ENCODE results near the gene SEBOX. TPM values are rescaled to one million over a fixed set of nuclear protein-coding genes. Genes with fewer than 3 reads are reported as not detected.

SEBOX gene
- total and polyA plus RNA-seq, 2 of the 8 experiments (the other 6 are each of a cell fraction or from before 2014, with no cell fraction given) = not detected

GRCh38 chr17:28388106-28388505 lies 23.1 kb upstream of the SEBOX start:
- FAIRE-seq = no peak
- 0 out of 8 replicates have a peak, but pooled peaks cover 0 to 3% (median 0%) of the 10 kb centered on the region in 4 experiments for H3K36me3 ChIP-seq (ENCODE audit: control insufficient read depth in 2 of 4, insufficient read depth in 4 of 4, low read length in 3 of 4)
- TF ChIP-seq SIN3A (conservative IDR thresholded peaks at IDR 0.05 in 1 of 2, IDR thresholded peaks at IDR 0.05 in 1 of 2; ENCODE audit: low read depth in 1 of 2, low read length in 2 of 2) (no peak), RNF2 (IDR thresholded peaks at IDR 0.05; ENCODE audit: borderline replicate concordance, low read depth, low read length, missing control alignments, poor library complexity, severe bottlenecking) (no peak), PHF8 (conservative IDR thresholded peaks at IDR 0.05; ENCODE audit: low read depth, low read length) (no peak), CTCF (IDR thresholded peaks at IDR 0.05; ENCODE audit: control extremely low read depth in 1 of 3, insufficient read depth in 1 of 3, low read depth in 1 of 3, low read length in 3 of 3) (no peak), SP1 (IDR thresholded peaks at IDR 0.05; ENCODE audit: low read depth, low read length) (no peak), CHD1 (IDR thresholded peaks at IDR 0.05; ENCODE audit: low read depth, low read length) (no peak), BACH1 (IDR thresholded peaks at IDR 0.05; ENCODE audit: low read length) (no peak), NANOG (IDR thresholded peaks at IDR 0.05; ENCODE audit: insufficient read depth, low read depth, low read length, poor library complexity, severe bottlenecking) (no peak), CBX5 (IDR thresholded peaks at IDR 0.05; ENCODE audit: low read depth, low read length) (no peak), FOSL1 (IDR thresholded peaks at IDR 0.05; ENCODE audit: insufficient read depth, low read depth, low read length) (no peak)

More at GRCh38 chr17:28388106-28388505, 23.1 kb upstream of the SEBOX start:
- Histone ChIP-seq H2BK12ac (ENCODE audit: low read depth, low read length) (no peak overlapping the region), H4K5ac (ENCODE audit: insufficient read length, low read depth, low read length) (no peak overlapping the region), H3K27ac (ENCODE audit: low read depth, low read length) (no peak overlapping the region), H2BK5ac (ENCODE audit: low read depth, low read length) (no peak overlapping the region), H2BK20ac (ENCODE audit: low read length) (no peak overlapping the region), H2BK15ac (ENCODE audit: low read length) (no peak overlapping the region), H3K4me2 (ENCODE audit: insufficient read depth in 1 of 2, low read depth in 2 of 2, low read length in 2 of 2) (no peak overlapping the region), H3K79me2 (ENCODE audit: control insufficient read depth in 1 of 2, insufficient read depth in 2 of 2, low read length in 2 of 2) (no peaks in the 10 kb centered on the region), H3K23ac (ENCODE audit: insufficient read length) (no peak overlapping the region), H3K79me1 (ENCODE audit: low read depth, low read length) (no peaks in the 10 kb centered on the region), H3K4ac (replicated peaks; ENCODE audit: insufficient read length, low read depth, low read length) (no peak overlapping the region), H3K9ac (replicated peaks in 1 of 4; ENCODE audit: extremely low read depth in 1 of 4, low read depth in 3 of 4, low read length in 3 of 4) (no peak overlapping the region), H3K23me2 (ENCODE audit: low read depth, low read length) (peaks cover 13% of the 10 kb centered on the region), H2AK5ac (ENCODE audit: low read depth, low read length) (no peak overlapping the region), H4K8ac (ENCODE audit: extremely low read depth, insufficient read depth, low read length) (no peak overlapping the region), H2BK120ac (replicated peaks; ENCODE audit: low read depth, low read length) (no peak overlapping the region), H3K14ac (ENCODE audit: insufficient read length) (no peak overlapping the region), H2AFZ (ENCODE audit: low read length) (no peak overlapping the region), H3K56ac (replicated peaks; ENCODE audit: insufficient read length, low read depth, low read length) (no peak overlapping the region), H3K9me3 (ENCODE audit: insufficient read depth in 2 of 2, low read depth in 1 of 2, low read length in 1 of 2) (no peaks in the 10 kb centered on the region), H3K4me1 (replicated peaks in 1 of 4; ENCODE audit: control insufficient read depth in 3 of 4, insufficient read depth in 4 of 4, low read length in 3 of 4) (peaks cover 0 to 13% (median 6%) of the 10 kb centered on the region in 4 experiments; a peak in 4 of 7 replicates), H3K18ac (ENCODE audit: extremely low read depth, low read length) (no peak overlapping the region), H3K27me3 (replicated peaks in 1 of 4; ENCODE audit: control insufficient read depth in 3 of 4, extremely low read depth in 1 of 4, insufficient read depth in 3 of 4, low read length in 3 of 4) (peaks cover 22 to 32% (median 28%) of the 10 kb centered on the region in 4 experiments), H4K91ac (replicated peaks; ENCODE audit: insufficient read length, low read length) (no peak overlapping the region), H3K4me3 (ENCODE audit: extremely low read depth in 1 of 4, insufficient read depth in 2 of 4, low read depth in 3 of 4, low read length in 4 of 4) (no peak overlapping the region), H4K20me1 (replicated peaks in 1 of 2; ENCODE audit: control insufficient read depth in 1 of 2, insufficient read depth in 2 of 2, low read length in 2 of 2) (peaks cover 0 to 2% of the 10 kb centered on the region in 2 experiments)
- POLR2A ChIA-PET (ENCODE audit: partially characterized antibody) = interaction anchor here (1.4 to 12.7 kb wide), 2 partner anchors 14 to 17 kb away, joined by 3 to 135 read pairs; partner anchors contain the start of genes SARM1, SLC46A1 and VTN
- DNase-seq (ENCODE audit: low read depth in 1 of 2, low spot score in 2 of 2) = no peak
- 90% methylated on average over 11 of the region's 11 CpGs; no CpG with 5 or more reads in 1 of the 2 experiments for WGBS, 2 experiments (ENCODE audit: extremely low coverage in 1 of 2, insufficient coverage in 1 of 2, insufficient read length in 1 of 2, insufficient replicate concordance in 2 of 2, low coverage in 1 of 2, low lambda C conversion rate in 2 of 2, missing lambda C conversion rate in 1 of 2)
- CTCF ChIA-PET (ENCODE audit: partially characterized antibody) = interaction anchor here (0.7 to 14.7 kb wide), 3 partner anchors 29 to 428 kb away, joined by 3 to 142 read pairs (median 5); no protein-coding TSS in a partner anchor
